COR-L47 (cell line): Measurements from ENCODE around the gene DNAAF8.

ENCODE experiments used
- DNase-seq: peaks from one replicate; lab custom pipeline; 2025; lab: John Stamatoyannopoulos, UW

DNAAF8 gene

DNA sequence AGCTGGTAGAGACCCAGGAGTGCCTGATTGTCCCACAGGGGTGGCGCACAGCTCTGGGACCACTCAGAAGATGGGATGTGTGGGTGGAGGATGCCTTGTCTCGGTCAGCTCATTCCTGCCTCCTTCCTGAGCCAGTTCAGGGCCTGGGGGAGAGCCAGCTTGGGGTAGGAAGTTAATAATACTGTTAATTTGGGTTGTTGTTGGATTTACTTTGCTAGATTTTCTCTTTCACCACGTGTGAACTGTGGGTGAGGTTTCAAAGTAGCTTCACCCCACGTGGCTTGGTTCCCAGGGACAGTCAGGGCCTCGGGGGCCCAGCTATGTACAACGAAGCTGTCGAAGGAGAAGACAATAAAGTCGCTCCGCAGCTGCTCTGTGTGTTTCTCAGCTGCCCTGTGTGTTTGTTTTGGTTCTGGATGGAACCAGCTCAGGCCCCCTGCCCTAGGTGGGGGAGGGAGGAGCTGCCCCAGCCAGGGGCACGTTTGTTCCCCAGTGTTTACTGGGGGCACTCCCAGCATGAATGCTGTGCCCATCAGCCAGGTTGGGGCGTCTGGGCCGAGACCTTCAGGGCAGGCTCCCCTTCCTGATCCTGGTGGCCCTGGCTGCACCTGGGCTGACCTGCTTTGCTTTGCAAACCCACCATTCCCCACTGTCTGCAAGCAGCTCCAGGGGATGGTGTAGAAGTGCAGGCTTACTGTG, 38.7 kb upstream of the DNAAF8 start:
- DNase-seq, result no peak

DNA sequence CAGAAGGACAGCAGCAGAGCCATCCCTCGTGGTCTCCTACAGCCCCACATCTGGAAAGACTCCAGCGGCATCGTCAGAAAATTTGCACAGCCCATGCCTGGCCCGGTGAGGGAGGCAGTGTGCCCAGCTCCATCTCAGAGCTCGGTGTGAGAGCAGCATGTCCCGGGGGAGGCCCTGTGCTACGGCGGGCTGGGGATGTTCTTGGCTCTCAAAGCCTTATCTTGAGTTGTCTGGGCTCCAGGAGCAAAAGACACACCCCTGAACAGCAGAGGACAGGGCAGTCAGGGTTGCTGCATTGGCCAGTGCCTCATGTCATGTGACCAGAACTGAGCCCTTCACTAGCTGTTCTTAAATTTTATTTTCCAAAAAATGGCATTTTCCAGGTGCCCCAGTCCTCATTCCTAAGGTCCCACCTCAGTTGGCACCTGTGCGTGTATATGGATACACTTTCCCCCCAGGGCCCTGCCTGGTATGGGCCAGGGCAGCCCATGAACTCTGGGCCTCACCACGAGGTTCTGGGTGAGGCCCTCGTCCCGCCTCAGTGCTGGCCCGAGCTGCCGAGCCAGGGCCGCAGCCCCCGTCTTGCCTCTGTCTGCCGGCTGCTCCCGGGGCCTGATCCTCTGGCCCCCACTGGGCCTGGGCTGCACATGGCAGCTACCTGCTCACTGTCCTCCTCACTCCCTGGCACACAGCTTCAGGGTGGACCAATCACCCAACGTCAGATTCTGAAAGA, 38.0 kb upstream of the DNAAF8 start:
- DNase-seq, result no peak

DNA sequence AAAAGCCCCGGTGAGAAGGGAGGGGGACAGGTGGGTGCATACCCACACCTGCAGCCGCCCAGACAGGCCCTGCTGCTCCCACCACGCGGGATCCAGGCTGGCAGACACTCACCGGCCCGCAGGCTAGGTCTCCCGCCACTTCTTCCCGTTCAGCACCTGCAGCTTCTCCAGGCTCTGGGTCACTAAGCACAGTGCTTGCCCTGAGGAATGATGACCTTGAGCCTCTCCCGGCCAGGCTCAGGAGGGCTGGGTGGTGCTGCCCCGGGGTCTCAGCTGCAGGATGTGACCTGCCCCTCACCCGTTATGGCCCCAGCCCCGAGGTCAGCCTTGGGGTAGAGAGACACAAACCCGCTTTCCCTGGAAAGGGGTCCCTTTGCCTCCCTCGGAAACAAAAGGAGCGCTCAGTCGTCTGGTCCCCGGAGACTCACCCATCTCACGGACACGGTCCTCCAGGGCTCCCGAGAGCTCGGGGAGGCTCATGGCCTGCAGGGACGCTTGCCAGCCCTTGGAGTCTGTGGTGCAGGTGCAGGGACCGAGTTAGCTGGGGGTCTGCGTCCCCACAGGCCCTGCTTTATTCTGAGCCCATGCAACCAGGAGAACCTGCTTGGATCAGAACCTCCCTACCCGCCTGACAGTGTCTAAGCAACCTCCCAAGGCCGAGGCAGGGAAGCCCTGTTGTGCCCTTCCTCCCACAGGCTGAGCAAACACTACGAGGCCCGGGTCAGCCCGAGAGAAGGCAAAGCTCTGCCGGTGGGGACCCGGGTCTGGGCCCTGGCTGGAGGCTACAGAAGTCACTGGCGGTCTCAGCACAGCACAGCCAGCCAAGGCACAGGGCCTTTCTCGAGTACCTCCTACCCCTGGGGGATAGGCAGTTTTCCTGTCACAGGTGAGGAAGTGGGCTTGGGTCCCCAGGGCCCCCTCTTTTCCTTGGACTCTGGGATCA, 37.2 kb upstream of the DNAAF8 start:
- no peak for DNase-seq

DNA sequence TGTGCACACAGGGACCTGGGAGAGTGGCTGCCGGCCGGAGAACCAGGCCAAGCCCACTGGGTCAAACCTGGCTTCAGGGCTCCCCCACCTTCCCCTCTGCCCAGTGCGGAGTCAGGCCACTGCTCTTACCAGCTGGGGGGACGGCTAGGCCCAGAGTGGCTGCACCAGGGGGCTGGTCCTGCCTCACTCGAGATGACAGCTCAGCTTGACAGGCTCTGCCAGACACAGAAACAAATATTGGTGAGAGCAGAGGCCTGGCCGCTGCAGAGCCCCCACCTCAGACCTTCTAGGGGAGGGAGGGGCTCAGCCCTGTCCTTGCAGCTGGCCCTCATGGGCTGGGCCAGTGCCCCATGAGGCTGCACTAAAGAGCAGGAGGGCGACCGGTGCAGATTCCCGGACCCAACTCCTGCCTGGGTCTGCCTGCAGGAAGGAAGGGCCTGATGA, 36.5 kb upstream of the DNAAF8 start:
- no peak for DNase-seq

DNA sequence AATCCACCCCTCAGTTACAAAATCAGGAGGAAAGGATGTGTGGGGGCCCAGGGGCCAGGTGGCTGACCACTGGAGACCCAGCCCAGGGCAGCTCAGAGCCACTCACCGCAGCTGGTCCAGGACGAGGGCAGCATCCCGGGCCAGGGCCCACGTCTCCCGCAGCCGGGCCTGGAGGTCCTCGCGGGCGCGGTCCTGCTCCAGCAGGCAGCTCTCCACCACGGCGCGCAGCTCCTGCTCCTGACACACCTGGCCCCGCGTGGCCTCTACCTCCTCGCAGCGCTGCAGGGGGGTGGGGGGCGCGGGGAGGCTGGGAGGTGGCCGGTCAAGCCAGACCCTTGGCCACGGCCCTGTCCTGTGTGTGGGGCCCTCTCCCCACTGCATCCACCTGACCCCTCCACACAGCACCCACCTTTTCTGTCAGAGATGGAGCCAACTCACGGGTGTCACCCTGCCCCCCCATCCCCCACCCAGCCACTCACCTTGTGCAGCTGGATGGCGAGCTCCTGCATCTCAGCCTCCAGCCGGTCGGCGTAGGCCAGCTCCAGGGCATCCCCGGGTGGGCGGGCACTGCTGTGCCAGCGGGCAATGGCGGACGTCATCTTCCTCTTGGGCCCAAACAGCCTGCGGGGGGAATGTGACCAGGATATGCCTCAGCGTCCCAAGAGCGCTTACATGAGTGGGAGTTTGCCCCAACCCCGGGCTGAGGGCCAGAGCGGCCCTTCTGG, 35.9 kb upstream of the DNAAF8 start:
- DNase-seq, result no peak

DNA sequence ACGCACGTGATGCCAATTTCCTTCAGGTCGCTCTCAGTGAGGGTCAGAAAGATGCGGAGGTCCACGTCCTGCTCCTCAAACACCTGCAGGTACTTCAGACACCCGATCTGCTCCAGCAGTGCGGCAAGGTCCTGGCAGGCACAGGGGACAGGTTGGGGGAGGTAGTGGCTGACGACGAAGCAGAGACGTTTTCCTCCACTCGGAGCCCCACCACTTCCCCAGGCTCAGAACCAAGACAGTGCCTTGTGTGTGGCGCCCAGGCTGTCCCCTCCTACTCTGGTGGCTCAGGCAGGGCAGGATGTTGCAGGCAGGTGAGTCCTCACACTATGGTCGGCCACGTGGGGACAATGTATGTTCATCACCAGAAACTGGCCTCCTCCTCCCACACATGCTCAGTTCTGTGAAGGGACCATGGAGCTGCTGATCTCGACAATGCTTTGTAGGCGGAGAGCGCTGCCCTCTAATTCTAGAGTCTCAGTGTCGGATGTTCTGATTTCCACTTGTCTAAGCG, 35.2 kb upstream of the DNAAF8 start:
- DNase-seq, result no peak

- no peak for DNase-seq
These were observed 33.8 kb upstream of the DNAAF8 start for GRCh38 chr16:4700380-4700996.

- DNase-seq, result no peak
These were observed 33.2 kb upstream of the DNAAF8 start for GRCh38 chr16:4700997-4701743.

DNA sequence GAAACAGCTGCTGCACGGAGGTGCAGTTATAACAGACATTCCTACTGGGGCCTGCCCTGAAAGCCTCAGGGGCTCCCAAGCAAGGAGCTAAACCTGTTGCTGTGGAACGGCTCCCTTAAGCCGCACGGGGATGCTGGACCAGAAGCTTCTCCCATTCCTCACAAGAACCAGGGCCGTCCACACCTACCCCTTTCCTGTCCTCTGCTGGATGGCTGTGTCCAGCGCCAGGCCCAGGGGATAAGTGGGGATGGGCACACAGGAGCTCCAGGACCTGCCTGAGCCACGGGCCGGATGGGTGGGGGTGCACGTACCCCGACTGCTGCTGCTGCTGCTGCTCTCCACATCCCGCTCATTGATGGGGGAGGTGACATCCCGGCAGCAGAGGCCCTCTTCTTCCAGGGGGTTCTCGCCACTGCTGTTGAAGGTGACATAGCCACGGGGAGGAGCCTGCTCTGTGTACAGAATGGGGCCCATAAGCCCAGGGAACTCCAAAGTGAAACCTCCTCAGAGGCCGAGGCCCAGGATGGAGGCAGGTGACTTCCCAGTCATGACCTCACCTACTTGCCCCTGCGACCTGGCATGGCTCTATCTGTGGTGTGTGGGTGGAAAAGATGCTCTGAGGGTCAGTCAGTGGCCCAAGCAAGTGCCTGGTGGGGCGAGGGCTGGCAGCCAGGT, 32.4 kb upstream of the DNAAF8 start:
- DNase-seq, result no peak

GRCh38 chr16:4702466-4702808, 31.9 kb upstream of the DNAAF8 start:
- DNase-seq, result no peak

GRCh38 chr16:4703906-4704305, 30.4 kb upstream of the DNAAF8 start:
- DNase-seq, result no peak

DNA sequence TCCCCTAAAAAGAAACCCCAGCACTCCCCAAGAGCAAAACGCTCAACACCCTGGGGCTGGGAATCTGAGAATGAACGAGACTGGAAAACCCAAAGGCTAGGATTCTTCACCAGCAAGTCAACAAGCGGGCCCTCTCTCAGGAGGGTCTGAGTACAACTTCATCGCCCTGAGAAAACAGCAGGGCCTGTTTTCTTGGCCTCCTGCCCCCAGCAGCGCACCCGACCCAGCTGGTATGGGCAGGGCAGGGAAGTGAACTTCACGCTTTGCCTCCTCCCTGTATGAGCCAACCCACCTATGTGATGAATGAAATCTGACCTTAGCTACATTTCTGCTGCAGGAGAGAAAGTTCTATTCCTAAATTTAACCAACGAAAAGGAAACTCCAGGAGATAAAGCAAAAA, 29.8 kb upstream of the DNAAF8 start:
- no peak for DNase-seq

DNA sequence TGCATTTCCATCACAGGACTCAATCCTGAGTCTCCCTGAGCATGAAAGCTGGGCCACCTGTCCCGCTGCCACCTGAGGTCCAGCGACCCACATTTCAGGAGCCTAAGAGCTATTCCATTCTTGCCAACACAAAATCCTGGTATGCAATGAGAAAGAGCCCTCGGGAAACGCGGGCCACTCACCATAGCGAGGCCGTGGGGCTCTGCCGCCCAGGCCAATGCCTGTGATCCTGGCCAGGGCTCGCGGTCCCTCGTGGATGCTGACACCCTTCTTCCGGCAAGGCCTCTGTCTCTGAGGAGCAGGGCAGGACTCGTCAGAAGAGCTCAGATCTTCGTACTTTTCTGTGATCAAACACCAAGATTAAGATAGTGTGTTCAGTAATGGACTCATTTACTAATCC, 29.4 kb upstream of the DNAAF8 start:
- DNase-seq, result no peak

- no peak for DNase-seq
These were observed 27.5 kb upstream of the DNAAF8 start for GRCh38 chr16:4706871-4707270.

DNA sequence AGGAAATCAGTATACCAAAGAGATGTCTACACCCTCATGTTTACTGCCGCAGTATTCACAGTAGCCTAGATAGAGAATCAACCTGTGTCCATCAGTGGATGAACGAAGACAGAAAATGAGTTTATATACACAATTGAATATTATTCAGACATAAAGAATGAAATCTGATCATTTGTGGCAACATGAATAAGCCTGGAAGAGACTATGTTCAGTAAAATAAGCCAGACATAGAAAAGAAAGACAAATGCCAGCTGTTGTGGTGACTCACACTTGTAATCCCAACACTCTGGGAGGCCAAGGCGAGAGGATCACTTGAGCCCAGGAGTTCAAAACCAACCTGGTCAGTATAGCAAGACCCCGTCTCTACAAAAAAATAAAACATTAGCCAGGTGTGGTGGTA, 24.9 kb upstream of the DNAAF8 start:
- DNase-seq, result no peak

GRCh38 chr16:4713663-4714501, 20.5 kb upstream of the DNAAF8 start:
- no peak for DNase-seq

DNA sequence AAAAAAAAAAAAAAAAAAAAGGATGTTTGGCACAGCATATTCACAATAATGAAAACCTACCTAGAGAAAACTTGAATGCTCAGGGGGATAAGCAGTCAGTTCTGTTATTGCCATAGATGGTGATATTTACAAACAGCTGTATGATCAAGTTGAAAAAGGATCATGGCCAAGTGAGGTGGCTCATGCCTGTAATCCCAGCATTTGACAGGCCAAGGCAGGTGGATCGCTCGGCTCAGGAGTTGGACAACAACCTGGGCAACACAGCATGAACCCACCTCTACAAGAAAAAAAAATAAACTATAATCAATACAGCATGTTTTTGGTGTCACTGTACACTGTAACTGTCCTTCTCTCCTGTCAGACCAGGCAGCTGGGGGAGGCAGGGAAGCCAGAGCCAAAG, 19.3 kb upstream of the DNAAF8 start:
- DNase-seq, result no peak

DNA sequence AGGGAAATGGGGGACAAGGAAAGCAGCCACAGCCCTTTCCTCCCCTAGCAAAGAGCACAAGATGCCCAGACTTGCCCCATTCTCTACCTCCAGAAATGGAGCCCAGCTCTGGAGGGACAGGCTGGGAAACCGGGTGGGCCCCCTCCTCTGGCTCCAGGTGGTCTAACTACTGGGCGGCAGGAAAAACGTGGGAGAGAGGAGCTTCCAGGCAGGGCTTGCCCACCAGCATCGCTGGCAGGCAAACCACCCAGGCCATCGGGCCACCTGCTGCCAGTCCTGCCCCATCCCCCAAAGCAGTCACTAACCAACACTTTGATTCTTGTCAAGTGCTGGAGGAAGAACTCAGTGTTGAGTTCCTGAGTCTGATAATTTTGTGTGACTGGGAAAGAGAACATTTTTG, 15.9 kb upstream of the DNAAF8 start:
- no peak for DNase-seq

DNA sequence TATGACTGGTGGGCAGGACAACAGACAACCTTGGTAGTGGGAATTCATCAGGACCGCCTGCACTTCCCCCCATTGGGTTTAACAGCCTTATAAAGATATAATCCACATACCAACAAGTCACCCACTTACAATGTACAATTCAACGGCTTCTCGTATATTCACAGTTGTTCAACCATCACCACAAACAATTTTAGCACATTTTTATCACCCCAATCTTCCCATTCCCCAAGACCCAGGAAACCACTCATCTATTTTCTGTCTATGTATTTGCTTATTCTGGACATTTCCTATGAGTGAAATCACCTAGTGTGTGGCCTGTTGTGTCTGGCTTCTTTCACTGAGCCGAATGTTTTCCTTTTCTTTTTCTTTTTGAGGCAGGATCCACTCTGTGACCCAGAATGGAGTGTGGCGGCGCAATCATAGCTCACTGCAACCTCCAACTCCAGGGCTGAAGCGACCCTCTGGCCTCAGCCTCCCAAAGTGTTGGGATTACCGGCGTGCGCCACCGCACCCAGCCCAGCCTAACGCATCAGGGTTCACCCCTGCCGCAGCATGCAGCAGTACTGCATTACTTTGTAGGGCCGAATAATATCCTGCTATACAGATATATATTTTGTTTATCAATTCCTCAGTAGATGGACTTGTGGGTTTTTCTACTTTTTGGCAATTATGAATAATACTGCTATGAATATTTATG, 11.1 kb upstream of the DNAAF8 start:
- no peak for DNase-seq
